GM06990 (cell line): ENCODE results near the gene FBXL17.

ENCODE experiments used
- DNase-seq: peaks from one replicate; pipeline ENCODE4 v3.0.0-alpha.2; 2011; ENCODE audit not compliant: insufficient read length; ENCODE audit errors: extremely low read depth
- H3K27me3 ChIP-seq: replicated peaks from 2 replicates; pipeline ENCODE4 v1.6.0; 2011; ENCODE audit warnings: low read length; ENCODE audit not compliant: control insufficient read depth, insufficient read depth
- H3K36me3 ChIP-seq: 2 replicates; pipeline ENCODE4 v1.5.1; 2011; ENCODE audit warnings: low read length; ENCODE audit not compliant: control insufficient read depth, insufficient read depth
- H3K4me3 ChIP-seq: replicated peaks from 2 replicates; pipeline ENCODE4 v1.5.1; 2011; ENCODE audit warnings: low read depth, mild to moderate bottlenecking, control low read depth, low read length
- TF ChIP-seq, protein P1 (sequence below): IDR thresholded peaks from 2 replicates; pipeline ENCODE4 v1.5.1; 2011; ENCODE audit warnings: low read length, control low read depth, mild to moderate bottlenecking, inconsistent platforms; ENCODE audit not compliant: insufficient read depth, poor library complexity, severe bottlenecking

FBXL17 gene

DNA sequence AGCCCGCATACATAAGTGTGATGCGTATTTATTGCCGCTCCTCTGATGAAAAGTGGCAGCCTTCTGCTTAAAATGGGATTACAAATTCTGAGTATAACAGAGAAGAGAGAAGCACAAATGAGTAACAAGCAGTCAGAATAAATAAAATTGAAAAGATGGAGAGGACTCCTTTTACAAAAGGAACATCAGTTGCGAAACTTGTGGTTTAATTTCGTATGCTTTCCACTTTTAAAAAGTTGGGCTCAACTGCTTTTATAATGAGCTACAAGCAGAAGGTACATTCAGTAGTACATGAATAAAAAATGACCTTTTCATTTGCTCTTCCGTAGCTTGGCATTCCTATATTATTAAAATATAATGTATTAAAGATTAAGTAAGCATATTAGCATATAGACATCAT is 320.0 kb downstream of the FBXL17 start:
- no peak overlapping the region for H3K4me3 ChIP-seq
- no peaks in the 10 kb centered on the region for H3K36me3 ChIP-seq
- no peaks in the 10 kb centered on the region for H3K27me3 ChIP-seq
- no peak for DNase-seq
- TF ChIP-seq, protein P1, sequence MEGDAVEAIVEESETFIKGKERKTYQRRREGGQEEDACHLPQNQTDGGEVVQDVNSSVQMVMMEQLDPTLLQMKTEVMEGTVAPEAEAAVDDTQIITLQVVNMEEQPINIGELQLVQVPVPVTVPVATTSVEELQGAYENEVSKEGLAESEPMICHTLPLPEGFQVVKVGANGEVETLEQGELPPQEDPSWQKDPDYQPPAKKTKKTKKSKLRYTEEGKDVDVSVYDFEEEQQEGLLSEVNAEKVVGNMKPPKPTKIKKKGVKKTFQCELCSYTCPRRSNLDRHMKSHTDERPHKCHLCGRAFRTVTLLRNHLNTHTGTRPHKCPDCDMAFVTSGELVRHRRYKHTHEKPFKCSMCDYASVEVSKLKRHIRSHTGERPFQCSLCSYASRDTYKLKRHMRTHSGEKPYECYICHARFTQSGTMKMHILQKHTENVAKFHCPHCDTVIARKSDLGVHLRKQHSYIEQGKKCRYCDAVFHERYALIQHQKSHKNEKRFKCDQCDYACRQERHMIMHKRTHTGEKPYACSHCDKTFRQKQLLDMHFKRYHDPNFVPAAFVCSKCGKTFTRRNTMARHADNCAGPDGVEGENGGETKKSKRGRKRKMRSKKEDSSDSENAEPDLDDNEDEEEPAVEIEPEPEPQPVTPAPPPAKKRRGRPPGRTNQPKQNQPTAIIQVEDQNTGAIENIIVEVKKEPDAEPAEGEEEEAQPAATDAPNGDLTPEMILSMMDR: no peak

DNA sequence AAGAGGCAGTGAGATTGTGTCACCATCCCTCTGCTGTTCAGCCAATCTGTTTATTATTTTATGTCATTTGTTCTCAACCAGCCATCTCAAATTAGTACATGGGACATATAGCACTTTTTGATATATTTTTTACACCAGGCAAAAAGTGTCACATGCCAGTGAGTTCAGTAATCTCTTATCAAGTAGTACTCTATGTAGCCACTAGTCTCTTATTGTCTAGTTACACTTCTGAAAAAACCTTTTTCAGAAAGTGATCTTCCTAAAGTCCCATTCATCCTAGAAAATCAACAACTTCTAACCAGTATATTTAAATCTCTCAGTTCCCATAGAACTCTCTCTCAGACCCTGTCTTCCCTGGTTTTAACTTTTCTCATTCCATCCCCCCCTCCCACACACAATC is 321.6 kb downstream of the FBXL17 start:
- TF ChIP-seq, protein P1: no peak
- no peak overlapping the region for H3K4me3 ChIP-seq
- H3K27me3 ChIP-seq: no peaks in the 10 kb centered on the region
- no peak for DNase-seq
- no peaks in the 10 kb centered on the region for H3K36me3 ChIP-seq

DNA sequence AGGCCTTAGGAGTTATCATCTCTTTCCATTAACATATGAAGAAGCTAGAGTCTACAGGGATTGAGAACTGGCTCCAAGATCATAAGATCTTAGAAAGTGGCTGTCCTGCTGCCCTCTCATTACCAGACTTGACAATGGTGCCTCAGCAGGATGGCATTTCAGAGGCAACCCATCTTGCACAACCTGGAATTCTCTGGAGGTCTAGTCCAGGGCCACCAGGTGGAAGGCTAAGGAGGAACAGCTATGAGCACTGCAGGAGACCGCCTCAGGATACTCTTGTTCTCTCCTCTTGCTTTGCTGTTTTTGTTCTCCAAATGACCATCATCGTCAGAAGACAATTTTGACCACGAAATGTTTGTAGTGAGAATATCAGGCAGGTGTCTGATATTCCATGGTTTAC is 322.6 kb downstream of the FBXL17 start:
- Histone ChIP-seq H3K27me3 (no peaks in the 10 kb centered on the region), H3K36me3 (no peaks in the 10 kb centered on the region), H3K4me3 (no peak overlapping the region)
- TF ChIP-seq, protein P1: no peak
- DNase-seq: no peak

DNA sequence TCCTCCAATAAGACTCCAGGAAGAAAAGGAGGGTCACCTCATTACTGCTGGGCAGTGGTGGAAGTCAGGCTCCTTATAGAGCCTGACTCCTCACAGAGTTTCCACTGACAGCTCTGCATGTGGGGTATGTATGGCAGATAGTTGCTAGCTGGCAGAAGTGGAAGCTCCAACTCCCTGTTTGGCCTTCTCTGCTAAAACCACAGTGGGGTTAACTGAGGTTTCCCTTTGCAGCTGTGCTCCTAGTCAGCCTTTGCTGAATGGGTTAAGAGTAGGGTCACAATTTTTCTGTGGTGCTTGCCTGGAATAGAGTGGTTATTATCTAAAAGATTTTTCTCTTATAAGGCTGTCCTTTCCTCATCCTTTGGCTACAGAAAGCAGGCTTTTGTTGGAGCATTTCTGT is 327.5 kb downstream of the FBXL17 start:
- TF ChIP-seq, protein P1: no peak
- no peak overlapping the region for H3K4me3 ChIP-seq
- H3K36me3 ChIP-seq: no peaks in the 10 kb centered on the region
- no peaks in the 10 kb centered on the region for H3K27me3 ChIP-seq
- no peak for DNase-seq

DNA sequence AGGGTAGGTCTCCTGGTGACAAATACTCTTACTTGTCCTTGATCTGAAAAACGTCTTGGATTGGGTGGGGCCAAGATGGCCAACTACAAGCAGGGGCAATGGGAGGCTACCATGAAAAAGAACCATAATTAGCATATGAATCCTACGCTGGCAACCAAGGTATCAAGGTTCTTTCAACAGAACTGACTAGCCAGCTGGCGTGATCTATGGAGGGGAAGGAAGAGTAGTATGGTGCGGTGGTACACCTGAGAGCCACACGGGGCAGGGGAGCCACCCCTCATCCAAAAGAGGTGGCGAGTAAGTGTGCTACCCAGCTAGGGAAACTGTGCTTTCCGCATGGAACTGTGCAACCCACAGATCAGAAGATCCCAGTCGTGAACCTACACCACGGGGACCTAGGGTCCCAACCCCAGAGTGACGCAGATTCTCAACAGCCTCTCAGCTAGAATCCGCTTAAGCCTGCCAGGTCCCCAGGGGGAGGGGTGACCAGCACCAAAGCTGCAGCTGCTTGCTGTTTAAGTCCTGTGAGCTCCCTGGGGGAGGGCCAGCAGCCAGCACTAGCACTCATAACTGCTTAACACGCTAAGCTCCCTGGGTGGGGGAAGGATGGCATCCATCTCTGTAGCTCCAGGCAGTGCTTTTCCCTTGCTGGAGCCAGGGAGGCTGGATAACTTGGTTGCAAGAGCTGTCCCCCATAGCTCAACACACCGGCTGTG is 334.8 kb downstream of the FBXL17 start:
- no peak for DNase-seq
- TF ChIP-seq, protein P1: no peak
- Histone ChIP-seq H3K4me3 (no peak overlapping the region), H3K36me3 (no peaks in the 10 kb centered on the region), H3K27me3 (no peaks in the 10 kb centered on the region)

DNA sequence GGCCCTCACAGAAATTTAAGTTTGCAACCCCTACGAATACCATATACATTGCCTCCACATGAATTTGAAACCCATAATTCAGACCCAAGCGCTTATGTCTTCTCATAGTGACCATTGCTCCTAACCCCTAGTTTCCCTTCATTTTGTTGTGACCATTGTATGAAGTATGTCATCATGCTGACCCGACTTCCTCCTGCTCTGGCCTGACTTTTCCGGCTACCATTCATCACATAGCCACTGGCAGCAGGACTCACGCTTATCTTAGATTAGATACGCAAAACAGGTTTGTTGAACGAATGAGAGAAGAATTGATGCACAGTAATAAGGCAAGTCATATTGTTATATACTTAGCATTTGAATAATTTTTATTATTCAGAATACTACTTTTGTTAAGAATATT is 345.4 kb downstream of the FBXL17 start:
- Histone ChIP-seq H3K4me3 (no peak overlapping the region), H3K36me3 (no peaks in the 10 kb centered on the region), H3K27me3 (no peaks in the 10 kb centered on the region)
- TF ChIP-seq, protein P1: no peak
- no peak for DNase-seq
